ENCODE data around the gene TSHZ3. TPM values are rescaled to one million over a fixed set of nuclear protein-coding genes. Genes with fewer than 3 reads are reported as not detected.
A peak's percentile ranks its signal among the peaks of the same experiment; 100 is the strongest.

TSHZ3 gene
- total RNA-seq, 6 donors from 2014 or later: 2.9 to 10.1 (median 6.3) TPM

DNA sequence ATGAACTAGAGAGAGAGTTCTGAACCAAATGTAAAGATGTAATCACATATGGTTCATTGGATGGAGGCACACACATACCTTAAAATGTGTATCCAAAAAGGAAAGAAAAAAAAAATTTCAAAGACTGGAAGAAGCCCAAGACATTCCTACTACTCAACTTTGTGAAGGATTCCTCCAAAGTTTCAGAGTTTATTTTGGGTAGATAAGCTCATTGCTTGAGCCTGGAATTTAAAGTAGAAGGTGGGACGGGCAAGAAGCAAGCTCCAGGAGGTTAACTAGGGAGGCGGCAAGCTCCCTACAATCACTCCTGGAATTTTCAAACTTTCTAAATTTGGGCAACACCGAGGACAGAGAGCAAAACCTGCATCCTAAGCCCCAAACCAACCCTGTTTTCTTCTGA lies 1.9 kb downstream of the TSHZ3 start:
- H3K36me3 ChIP-seq: no peaks in the 10 kb centered on the region
- H3K4me1 ChIP-seq: peaks cover 12 to 43% (median 25%) of the 10 kb centered on the region in 4 donors
- no peak overlapping the region for H3K4me3 ChIP-seq
- peaks cover 0 to 22% (median 11%) of the 10 kb centered on the region in 4 donors for H3K27me3 ChIP-seq
- H3K27ac ChIP-seq: no peak overlapping the region
- ATAC-seq (ENCODE audit: low FRiP score in 2 of 2): no peak
- no peaks in the 10 kb centered on the region for H3K9me3 ChIP-seq
- WGBS, 2 donors: 50 to 59% methylated on average over 3 of the region's 3 CpGs
- DNase-seq: no peak
- TF ChIP-seq POLR2AphosphoS5 (IDR thresholded peaks at IDR 0.05) (no peak), POLR2A (IDR thresholded peaks at IDR 0.05) (no peak), EP300 (IDR thresholded peaks at IDR 0.05) (no peak)
- TF ChIP-seq, protein P1, sequence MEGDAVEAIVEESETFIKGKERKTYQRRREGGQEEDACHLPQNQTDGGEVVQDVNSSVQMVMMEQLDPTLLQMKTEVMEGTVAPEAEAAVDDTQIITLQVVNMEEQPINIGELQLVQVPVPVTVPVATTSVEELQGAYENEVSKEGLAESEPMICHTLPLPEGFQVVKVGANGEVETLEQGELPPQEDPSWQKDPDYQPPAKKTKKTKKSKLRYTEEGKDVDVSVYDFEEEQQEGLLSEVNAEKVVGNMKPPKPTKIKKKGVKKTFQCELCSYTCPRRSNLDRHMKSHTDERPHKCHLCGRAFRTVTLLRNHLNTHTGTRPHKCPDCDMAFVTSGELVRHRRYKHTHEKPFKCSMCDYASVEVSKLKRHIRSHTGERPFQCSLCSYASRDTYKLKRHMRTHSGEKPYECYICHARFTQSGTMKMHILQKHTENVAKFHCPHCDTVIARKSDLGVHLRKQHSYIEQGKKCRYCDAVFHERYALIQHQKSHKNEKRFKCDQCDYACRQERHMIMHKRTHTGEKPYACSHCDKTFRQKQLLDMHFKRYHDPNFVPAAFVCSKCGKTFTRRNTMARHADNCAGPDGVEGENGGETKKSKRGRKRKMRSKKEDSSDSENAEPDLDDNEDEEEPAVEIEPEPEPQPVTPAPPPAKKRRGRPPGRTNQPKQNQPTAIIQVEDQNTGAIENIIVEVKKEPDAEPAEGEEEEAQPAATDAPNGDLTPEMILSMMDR (IDR thresholded peaks at IDR 0.05): no peak

DNA sequence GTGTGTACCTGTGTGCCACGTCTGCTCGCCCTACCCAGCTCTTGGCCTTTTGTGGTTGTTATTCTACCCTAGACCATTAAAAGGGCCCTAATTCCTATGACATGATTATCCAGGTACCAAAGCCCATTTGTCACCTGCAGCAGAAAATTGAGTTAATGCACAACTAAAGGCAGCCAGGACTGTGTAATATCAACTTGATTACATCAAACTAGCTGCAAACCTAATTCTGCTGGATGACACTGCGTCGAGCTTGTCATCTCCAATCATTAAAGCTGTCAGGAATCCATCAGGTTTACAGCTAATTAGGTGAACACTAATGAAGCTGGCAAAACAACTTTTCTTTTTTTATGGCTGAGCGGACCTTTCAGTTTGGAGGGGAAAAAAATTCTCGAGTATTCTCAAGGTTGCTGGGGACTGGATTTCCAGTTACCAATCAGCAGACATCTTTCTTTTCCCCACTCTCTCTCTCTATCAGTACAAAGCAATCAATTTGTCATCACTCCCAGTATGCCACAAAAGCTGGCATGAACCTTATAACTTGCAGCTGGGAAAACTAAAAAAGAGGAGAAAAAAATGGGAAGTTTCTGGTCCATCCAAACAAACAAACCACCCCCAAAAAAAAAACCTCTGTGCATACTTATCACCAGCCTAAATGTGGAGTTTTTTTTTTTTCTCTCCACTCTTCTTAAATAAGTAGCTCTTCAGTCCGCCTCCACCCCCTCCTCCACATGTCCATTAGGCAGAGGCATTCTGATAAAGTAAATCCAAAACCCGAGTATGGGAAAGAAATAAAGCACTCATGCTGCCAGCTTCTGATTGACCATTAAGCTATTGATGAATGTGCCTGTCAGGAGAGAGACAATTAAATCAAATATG lies 2.8 kb downstream of the TSHZ3 start:
- TF ChIP-seq EP300 (IDR thresholded peaks at IDR 0.05) (no peak), POLR2AphosphoS5 (IDR thresholded peaks at IDR 0.05) (no peak), POLR2A (IDR thresholded peaks at IDR 0.05) (no peak)
- TF ChIP-seq, protein P1 (IDR thresholded peaks at IDR 0.05): no peak
- WGBS, 2 donors: 78 to 81% methylated on average over 8 of the region's 8 CpGs
- Histone ChIP-seq H3K4me1 (peaks cover 2 to 34% (median 16%) of the 10 kb centered on the region in 4 donors), H3K4me3 (no peak overlapping the region), H3K36me3 (no peaks in the 10 kb centered on the region), H3K9me3 (no peaks in the 10 kb centered on the region), H3K27me3 (peaks cover 0 to 13% (median 4%) of the 10 kb centered on the region in 4 donors), H3K27ac (no peak overlapping the region)
- ATAC-seq (ENCODE audit: low FRiP score in 2 of 2) (no peak), DNase-seq (no peak)

DNA sequence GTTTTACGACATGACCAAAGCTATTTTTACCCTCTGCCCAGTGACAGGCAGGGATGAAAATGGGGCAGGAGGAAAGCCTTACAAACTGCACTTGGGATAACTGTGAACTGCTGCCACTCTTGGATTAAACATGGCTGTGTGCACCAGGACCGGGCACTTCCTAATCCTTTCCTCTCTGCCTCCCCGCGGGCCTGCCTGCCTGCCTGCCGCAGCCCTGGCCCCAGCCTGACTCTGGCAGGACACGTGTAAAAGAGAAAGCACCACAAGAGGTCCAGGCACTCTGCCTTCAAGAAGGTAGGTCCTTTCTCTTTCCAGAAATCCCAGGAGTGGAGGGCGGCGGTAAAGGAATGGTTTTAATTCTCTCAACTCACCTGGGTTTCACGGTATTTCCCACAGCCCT lies 4.8 kb downstream of the TSHZ3 start:
- peak in 1 of 2 donors; percentile 55 for DNase-seq
- H3K27me3 ChIP-seq: peaks cover 0 to 8% (median 0%) of the 10 kb centered on the region in 4 donors
- H3K9me3 ChIP-seq: no peaks in the 10 kb centered on the region
- H3K36me3 ChIP-seq: no peaks in the 10 kb centered on the region
- peaks cover 13 to 33% (median 22%) of the 10 kb centered on the region in 4 donors for H3K4me1 ChIP-seq
- no peak overlapping the region for H3K4me3 ChIP-seq
- H3K27ac ChIP-seq: no peak overlapping the region
- WGBS, 2 donors: 54 to 59% methylated on average over 9 of the region's 9 CpGs
- TF ChIP-seq EP300 (IDR thresholded peaks at IDR 0.05) (no peak), POLR2AphosphoS5 (IDR thresholded peaks at IDR 0.05) (no peak), POLR2A (IDR thresholded peaks at IDR 0.05) (no peak)
- TF ChIP-seq, protein P1 (IDR thresholded peaks at IDR 0.05): no peak
- no peak for ATAC-seq (ENCODE audit: low FRiP score in 2 of 2)

DNA sequence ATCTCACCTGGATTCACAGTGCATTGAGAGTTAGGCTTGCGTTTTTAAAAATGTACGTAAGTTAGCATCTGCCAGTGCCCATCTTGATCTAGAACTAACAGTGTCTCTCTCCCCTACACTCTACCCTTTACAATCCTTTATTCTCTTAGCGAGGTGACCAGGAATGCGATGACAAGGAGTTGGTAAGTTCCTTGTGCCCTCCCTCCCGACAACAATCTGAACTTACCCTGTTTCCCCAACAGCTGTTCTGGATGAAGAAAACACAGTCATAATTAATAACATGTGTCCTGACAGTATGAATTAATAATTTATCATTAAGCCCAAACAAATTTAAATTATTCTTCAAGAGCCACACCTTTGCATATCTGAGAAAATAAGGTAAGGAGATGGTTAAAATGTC lies 6.3 kb downstream of the TSHZ3 start:
- Histone ChIP-seq H3K36me3 (no peaks in the 10 kb centered on the region), H3K27me3 (no peaks in the 10 kb centered on the region), H3K4me3 (no peak overlapping the region), H3K4me1 (peaks cover 10 to 25% (median 19%) of the 10 kb centered on the region in 4 donors), H3K9me3 (no peaks in the 10 kb centered on the region), H3K27ac (no peak overlapping the region)
- TF ChIP-seq EP300 (IDR thresholded peaks at IDR 0.05) (no peak), POLR2AphosphoS5 (IDR thresholded peaks at IDR 0.05) (no peak), POLR2A (IDR thresholded peaks at IDR 0.05) (no peak)
- ATAC-seq (ENCODE audit: low FRiP score in 2 of 2): no peak
- no peak for DNase-seq
- WGBS, 2 donors: 89 to 91% methylated on average over 5 of the region's 5 CpGs
